Fibroblast of lung (primary cell): ENCODE results near the gene NUDT8. TPM values are rescaled to one million over a fixed set of nuclear protein-coding genes. Genes with fewer than 3 reads are reported as not detected.

Experiments
- DNase-seq, 2 donors: peaks; one replicate each; pipeline versions ENCODE4 v3.0.0 to v3.0.0-alpha.2; 2010; ENCODE audit warnings: low read depth in 2 of 2
- H2AFZ ChIP-seq: 2 replicates; pipeline ENCODE4 v1.5.1; 2012; ENCODE audit warnings: low read length, control low read depth, inconsistent platforms
- H3K27ac ChIP-seq: 2 replicates; pipeline ENCODE4 v1.5.1; 2011; ENCODE audit warnings: low read length, control low read depth; ENCODE audit not compliant: insufficient read depth
- H3K27me3 ChIP-seq: 2 replicates; pipeline ENCODE4 v1.5.1; 2011; ENCODE audit warnings: mild to moderate bottlenecking, low read length; ENCODE audit not compliant: control insufficient read depth, insufficient read depth
- H3K36me3 ChIP-seq: 2 replicates; pipeline ENCODE4 v1.5.1; 2011; ENCODE audit warnings: low read length; ENCODE audit not compliant: control insufficient read depth, insufficient read depth
- H3K4me1 ChIP-seq: 2 replicates; pipeline ENCODE4 v1.5.1; 2011; ENCODE audit warnings: low read length; ENCODE audit not compliant: control insufficient read depth, insufficient read depth; ENCODE audit errors: extremely low read depth
- H3K4me2 ChIP-seq: 2 replicates; pipeline ENCODE4 v1.5.1; 2011; ENCODE audit warnings: low read length, control low read depth; ENCODE audit not compliant: insufficient read depth; ENCODE audit errors: extremely low read depth
- H3K4me3 ChIP-seq, 4 experiments: fragments of 200-600 bp in 1 of 4; sonication (generic) in 1 of 4; replicated peaks in 1 of 4; 2 replicates each; pipeline ENCODE4 v1.5.1; 2011 to 2016; ENCODE audit warnings: low read length in 4 of 4, low read depth in 3 of 4, mild to moderate bottlenecking in 3 of 4, control low read depth in 2 of 4, inconsistent platforms in 1 of 4, mixed read lengths in 1 of 4; ENCODE audit not compliant: insufficient read depth in 1 of 4; ENCODE audit errors: control extremely low read depth in 1 of 4
- H3K79me2 ChIP-seq: 2 replicates; pipeline ENCODE4 v1.5.1; 2012; ENCODE audit warnings: mild to moderate bottlenecking, low read length, inconsistent platforms; ENCODE audit not compliant: control insufficient read depth, insufficient read depth
- H3K9ac ChIP-seq: 2 replicates; pipeline ENCODE4 v1.5.1; 2011; ENCODE audit warnings: mild to moderate bottlenecking, low read length, control low read depth; ENCODE audit not compliant: insufficient read depth
- H3K9me3 ChIP-seq: 2 replicates; pipeline ENCODE4 v1.5.1; 2012; ENCODE audit warnings: low read depth, low read length; ENCODE audit not compliant: control insufficient read depth, insufficient read depth
- H4K20me1 ChIP-seq: 2 replicates; pipeline ENCODE4 v1.5.1; 2011; ENCODE audit warnings: low read length; ENCODE audit not compliant: control insufficient read depth, insufficient read depth; ENCODE audit errors: extremely low read depth
- CTCF ChIP-seq, 2 donors: IDR thresholded peaks in 1 of 2; conservative IDR thresholded peaks in 1 of 2; 1 replicate in 1 of 2; 2 replicates in 1 of 2; pipeline ENCODE4 v1.5.1; 2011 to 2012; ENCODE audit warnings: low read length in 2 of 2, control low read depth in 1 of 2, inconsistent platforms in 1 of 2, low read depth in 1 of 2, mild to moderate bottlenecking in 1 of 2
- EZH2 ChIP-seq: IDR thresholded peaks from 2 replicates; pipeline ENCODE4 v1.5.1; 2012; ENCODE audit warnings: low read length, control low read depth, mild to moderate bottlenecking; ENCODE audit errors: missing control alignments
- polyA plus RNA-seq, 2 donors: library from polyadenylated mRNA; depleted of rRNA in 1 of 2; stranded (reverse) in 1 of 2; unstranded in 1 of 2; fragments of >200 nt; gene quantifications; 2 replicates each; pipeline ENCODE4 v1.2.1, GENCODE V29; 2011 to 2012; ENCODE audit warnings: missing spikeins in 1 of 2
- total RNA-seq: library from RNA; depleted of rRNA; stranded (reverse); fragments of >200 nt; gene quantifications from 2 replicates; pipeline ENCODE4 v1.2.1, GENCODE V29; 2014

Gene NUDT8
- total and polyA plus RNA-seq, 2 donors (not counting 1 experiment from before 2014, with no cell fraction given), result 0.90 to 5.0 TPM

- DNase-seq, result no peak
- no peaks in the 10 kb centered on the region for H3K27me3 ChIP-seq
- H3K4me3 ChIP-seq, result no peak overlapping the region
- no peak overlapping the region for H2AFZ ChIP-seq
- H4K20me1 ChIP-seq, result no peaks in the 10 kb centered on the region
- no peaks in the 10 kb centered on the region for H3K9me3 ChIP-seq
- no peak overlapping the region for H3K9ac ChIP-seq
- H3K27ac ChIP-seq, result no peak overlapping the region
- peaks cover 9% of the 10 kb centered on the region for H3K79me2 ChIP-seq
- peaks cover 12% of the 10 kb centered on the region for H3K36me3 ChIP-seq
- H3K4me2 ChIP-seq, result no peak overlapping the region
- peaks cover 12% of the 10 kb centered on the region for H3K4me1 ChIP-seq
- TF ChIP-seq CTCF (conservative IDR thresholded peaks at IDR 0.05 in 1 of 2, IDR thresholded peaks at IDR 0.05 in 1 of 2; ENCODE audit: low read depth in 1 of 2, low read length in 2 of 2) (no peak), EZH2 (no peak)
These were observed 21.3 kb downstream of the NUDT8 start for GRCh38 chr11:67608486-67608885.

- Histone ChIP-seq H4K20me1 (no peaks in the 10 kb centered on the region), H2AFZ (peak overlapping the region; percentile 78), H3K4me3 (peak overlapping the region; percentile 85 to 100 (median 96)), H3K9me3 (no peaks in the 10 kb centered on the region), H3K9ac (peak overlapping the region; percentile 96), H3K27ac (peak overlapping the region; percentile 90), H3K27me3 (no peaks in the 10 kb centered on the region), H3K4me1 (peaks cover 12% of the 10 kb centered on the region), H3K4me2 (peak overlapping the region; percentile 99), H3K36me3 (peaks cover 12% of the 10 kb centered on the region), H3K79me2 (peaks cover 9% of the 10 kb centered on the region)
- TF ChIP-seq CTCF (conservative IDR thresholded peaks at IDR 0.05 in 1 of 2, IDR thresholded peaks at IDR 0.05 in 1 of 2; ENCODE audit: low read depth in 1 of 2, low read length in 2 of 2) (no peak), EZH2 (no peak)
- DNase-seq, result no peak
These were observed 22.2 kb downstream of the NUDT8 start for GRCh38 chr11:67607507-67607906.

- Histone ChIP-seq H3K9ac (peak within 1 kb of the TSS; percentile 96), H3K4me3 (peak within 1 kb of the TSS; percentile 85 to 100 (median 96)), H3K79me2 (peaks cover 9% of the 10 kb centered on the region), H3K36me3 (peaks cover 12% of the 10 kb centered on the region), H2AFZ (peak within 1 kb of the TSS; percentile 83), H3K27ac (peak within 1 kb of the TSS; percentile 90), H4K20me1 (no peaks in the 10 kb centered on the region), H3K4me2 (peak within 1 kb of the TSS; percentile 99), H3K4me1 (peaks cover 12% of the 10 kb centered on the region), H3K9me3 (no peaks in the 10 kb centered on the region), H3K27me3 (no peaks in the 10 kb centered on the region)
- DNase-seq, result peak; percentile 89 to 90
- TF ChIP-seq EZH2 (no peak), CTCF (conservative IDR thresholded peaks at IDR 0.05 in 1 of 2, IDR thresholded peaks at IDR 0.05 in 1 of 2; ENCODE audit: low read depth in 1 of 2, low read length in 2 of 2) (peak; percentile 21 to 31)
These were observed 23.0 kb downstream of the NUDT8 start, which contains the start of gene NDUFV1 for GRCh38 chr11:67606492-67607295. TSS of gene NDUFV1 (plus strand) at chr11:67606936. CDS start at chr11:67607005, 69 bp downstream.
